ENCODE measurements around the gene PSMD8. TPM values are rescaled to one million over a fixed set of nuclear protein-coding genes. Genes with fewer than 3 reads are reported as not detected.

Gene PSMD8
- total RNA-seq, 4 donors from 2014 or later: 190 to 303 (median 296) TPM

GRCh38 chr19:38401148-38401547 lies 26.8 kb downstream of the PSMD8 start:
- TF ChIP-seq EP300 (IDR thresholded peaks at IDR 0.05) (no peak), POLR2A (IDR thresholded peaks at IDR 0.05) (no peak), CTCF (IDR thresholded peaks at IDR 0.05) (no peak), POLR2AphosphoS5 (IDR thresholded peaks at IDR 0.05) (no peak)
- H3K4me1 ChIP-seq: peaks cover 21% of the 10 kb centered on the region
- WGBS: 55% methylated on average over 3 of the region's 3 CpGs
- DNase-seq (ENCODE audit: low spot score in 2 of 2): no peak
- H3K36me3 ChIP-seq: peaks cover 14% of the 10 kb centered on the region
- no peaks in the 10 kb centered on the region for H3K9me3 ChIP-seq
- peaks cover 24% of the 10 kb centered on the region for H3K27me3 ChIP-seq
- no peak overlapping the region for H3K4me3 ChIP-seq
- no peak overlapping the region for H3K27ac ChIP-seq

GRCh38 chr19:38402623-38402966 lies 28.2 kb downstream of the PSMD8 start:
- peak overlapping the region; percentile 86 for H3K27ac ChIP-seq

GRCh38 chr19:38402967-38403674 lies 28.8 kb downstream of the PSMD8 start, which contains the start of gene FAM98C:
Gene FAM98C (plus strand): TSS chr19:38403093. CDS start chr19:38403154, 61 bp downstream.
- Histone ChIP-seq H3K4me3 (peak within 1 kb of the TSS; percentile 85), H3K36me3 (peaks cover 28% of the 10 kb centered on the region), H3K27me3 (peaks cover 17% of the 10 kb centered on the region), H3K27ac (peak within 1 kb of the TSS; percentile 86), H3K9me3 (no peaks in the 10 kb centered on the region), H3K4me1 (peaks cover 18% of the 10 kb centered on the region)
- WGBS: 1% methylated on average over 20 of the region's 82 CpGs
- TF ChIP-seq CTCF (IDR thresholded peaks at IDR 0.05) (peak; percentile 94 to 97), EP300 (IDR thresholded peaks at IDR 0.05) (no peak), POLR2A (IDR thresholded peaks at IDR 0.05) (no peak), POLR2AphosphoS5 (IDR thresholded peaks at IDR 0.05) (no peak)
- peak; percentile 97 for DNase-seq (ENCODE audit: low spot score in 2 of 2)

More at GRCh38 chr19:38402623-38402966, 28.2 kb downstream of the PSMD8 start:
- no peaks in the 10 kb centered on the region for H3K9me3 ChIP-seq
- H3K4me1 ChIP-seq: peaks cover 18% of the 10 kb centered on the region
- DNase-seq (ENCODE audit: low spot score in 2 of 2): no peak
- peaks cover 17% of the 10 kb centered on the region for H3K27me3 ChIP-seq
- peaks cover 26% of the 10 kb centered on the region for H3K36me3 ChIP-seq
- 4% methylated on average over 15 of the region's 18 CpGs for WGBS
- peak overlapping the region; percentile 85 for H3K4me3 ChIP-seq
- TF ChIP-seq EP300 (IDR thresholded peaks at IDR 0.05) (no peak), POLR2AphosphoS5 (IDR thresholded peaks at IDR 0.05) (peak in 1 of 3 donors; percentile 21)

GRCh38 chr19:38404858-38405257 lies 30.5 kb downstream of the PSMD8 start:
- H3K27ac ChIP-seq: no peak overlapping the region
- no peak for TF ChIP-seq POLR2AphosphoS5 (IDR thresholded peaks at IDR 0.05)
- TF ChIP-seq CTCF (IDR thresholded peaks at IDR 0.05): no peak
- TF ChIP-seq POLR2A (IDR thresholded peaks at IDR 0.05): no peak
- no peak for TF ChIP-seq EP300 (IDR thresholded peaks at IDR 0.05)
- H3K9me3 ChIP-seq: no peaks in the 10 kb centered on the region
- no peak overlapping the region for H3K4me3 ChIP-seq
- H3K27me3 ChIP-seq: peaks cover 5% of the 10 kb centered on the region
- WGBS: 95% methylated on average over 6 of the region's 6 CpGs
- no peak for DNase-seq (ENCODE audit: low spot score in 2 of 2)
- H3K4me1 ChIP-seq: peaks cover 18% of the 10 kb centered on the region
- peaks cover 39% of the 10 kb centered on the region for H3K36me3 ChIP-seq

GRCh38 chr19:38405276-38405675 lies 30.9 kb downstream of the PSMD8 start:
- no peak overlapping the region for H3K27ac ChIP-seq
- no peak for DNase-seq (ENCODE audit: low spot score in 2 of 2)
- 87% methylated on average over 8 of the region's 8 CpGs for WGBS

More at GRCh38 chr19:38405276-38405675, 30.9 kb downstream of the PSMD8 start:
- peaks cover 39% of the 10 kb centered on the region for H3K36me3 ChIP-seq
- peaks cover 18% of the 10 kb centered on the region for H3K4me1 ChIP-seq
- H3K27me3 ChIP-seq: peaks cover 3% of the 10 kb centered on the region
- no peak overlapping the region for H3K4me3 ChIP-seq
- TF ChIP-seq POLR2AphosphoS5 (IDR thresholded peaks at IDR 0.05) (no peak), POLR2A (IDR thresholded peaks at IDR 0.05) (no peak), CTCF (IDR thresholded peaks at IDR 0.05) (no peak), EP300 (IDR thresholded peaks at IDR 0.05) (no peak)
- H3K9me3 ChIP-seq: no peaks in the 10 kb centered on the region
